SK-N-SH treated with all-trans-retinoic acid at 6 μM for 48 hours (cell line): Measurements from ENCODE around the gene MTNR1A.

Experiments used
- BACH2 ChIP-seq: fragments of 250-450 bp; sonication (Bioruptor Pico); IDR thresholded peaks from 2 replicates; pipeline ENCODE4 v1.9.0; 2021; ENCODE audit warnings: mild to moderate bottlenecking, borderline replicate concordance
- CREB5 ChIP-seq: fragments of 250-450 bp; sonication (Bioruptor Pico); IDR thresholded peaks from 2 replicates; pipeline ENCODE4 v1.5.1; 2020; ENCODE audit warnings: low read depth, mild to moderate bottlenecking, moderate library complexity

- TF ChIP-seq CREB5 (CRISPR knock-in tag), result no peak
- no peak for TF ChIP-seq BACH2 (CRISPR knock-in tag)
These were observed 30.8 kb upstream of the MTNR1A start for GRCh38 chr4:186586205-186586604.
